Measurements from ENCODE around the gene GOLGA3.
"Not testable (repeated sequence)": the region's sequence is repeated elsewhere in the genome, so short reads cannot be mapped to it uniquely, and the experiment has no call there.

Gene GOLGA3

DNA sequence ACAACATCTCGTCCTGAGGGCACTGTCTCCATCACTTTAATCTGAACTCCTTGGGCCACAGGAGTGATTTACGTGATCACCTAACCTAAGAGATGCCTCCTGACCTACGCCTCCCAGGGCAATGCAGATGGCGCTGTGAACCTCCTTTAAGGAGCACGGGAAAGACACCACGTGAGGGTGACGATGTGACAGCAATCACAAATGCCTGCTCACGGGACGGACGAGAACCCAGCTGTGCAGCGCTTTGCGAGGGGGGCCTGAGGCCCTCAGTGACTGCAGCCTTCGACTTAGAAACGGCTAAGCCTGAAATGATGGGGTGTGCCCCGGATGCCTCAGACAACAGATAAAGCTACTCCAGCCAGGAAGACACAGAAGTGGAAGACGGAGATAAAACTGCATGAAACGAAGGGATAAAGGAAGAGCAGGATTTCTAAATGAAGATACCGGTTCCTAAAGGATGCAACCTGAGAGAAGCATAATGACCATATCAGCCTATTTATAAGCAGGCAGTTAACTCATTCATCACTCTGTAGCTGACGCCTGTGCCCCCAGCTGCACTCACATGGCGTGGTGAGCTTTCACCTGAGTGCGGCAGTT is 13.9 kb upstream of the GOLGA3 start:
- DNase-seq (ENCODE audit: low spot score), result no peak

DNA sequence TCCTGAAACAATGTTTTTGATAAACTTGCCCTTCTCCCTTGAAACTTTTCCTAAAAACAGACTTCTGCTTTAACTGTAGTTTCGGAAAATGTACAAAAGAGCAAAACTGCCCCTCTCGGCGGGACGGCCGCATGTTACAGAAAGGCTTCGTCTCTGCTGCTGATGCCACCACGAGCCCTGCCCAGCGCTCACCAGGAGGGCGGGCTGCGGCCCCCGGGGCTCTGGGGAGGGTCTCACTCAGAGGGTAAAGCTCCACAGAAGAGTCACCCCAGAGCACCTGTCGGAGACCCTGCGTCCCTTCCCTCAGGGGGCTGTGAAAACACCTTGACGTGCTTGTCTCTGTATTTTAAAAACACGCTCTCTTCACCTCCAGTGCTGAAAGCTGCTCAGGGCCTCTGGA is 12.5 kb upstream of the GOLGA3 start:
- DNase-seq (ENCODE audit: low spot score), result no peak

DNA sequence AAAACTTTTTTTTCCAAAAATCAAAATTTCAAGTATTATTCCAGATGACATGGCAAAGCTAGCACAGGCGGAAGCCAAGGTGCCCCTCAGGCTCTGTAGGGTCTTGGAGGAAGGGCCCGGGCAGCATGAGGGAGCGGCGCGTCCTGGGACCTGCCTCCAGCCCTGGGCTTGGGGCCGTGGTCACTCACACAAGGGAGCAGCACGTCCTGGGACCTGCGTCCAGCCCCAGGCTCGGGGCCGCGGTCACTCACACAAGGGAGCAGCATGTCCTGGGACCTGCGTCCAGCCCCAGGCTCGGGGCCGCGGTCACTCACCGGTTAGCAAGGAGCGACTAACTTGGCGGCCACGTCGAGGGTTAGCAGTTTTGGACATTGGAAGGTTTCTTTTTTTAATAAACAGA is 11.9 kb upstream of the GOLGA3 start:
- DNase-seq (ENCODE audit: low spot score), result no peak

DNA sequence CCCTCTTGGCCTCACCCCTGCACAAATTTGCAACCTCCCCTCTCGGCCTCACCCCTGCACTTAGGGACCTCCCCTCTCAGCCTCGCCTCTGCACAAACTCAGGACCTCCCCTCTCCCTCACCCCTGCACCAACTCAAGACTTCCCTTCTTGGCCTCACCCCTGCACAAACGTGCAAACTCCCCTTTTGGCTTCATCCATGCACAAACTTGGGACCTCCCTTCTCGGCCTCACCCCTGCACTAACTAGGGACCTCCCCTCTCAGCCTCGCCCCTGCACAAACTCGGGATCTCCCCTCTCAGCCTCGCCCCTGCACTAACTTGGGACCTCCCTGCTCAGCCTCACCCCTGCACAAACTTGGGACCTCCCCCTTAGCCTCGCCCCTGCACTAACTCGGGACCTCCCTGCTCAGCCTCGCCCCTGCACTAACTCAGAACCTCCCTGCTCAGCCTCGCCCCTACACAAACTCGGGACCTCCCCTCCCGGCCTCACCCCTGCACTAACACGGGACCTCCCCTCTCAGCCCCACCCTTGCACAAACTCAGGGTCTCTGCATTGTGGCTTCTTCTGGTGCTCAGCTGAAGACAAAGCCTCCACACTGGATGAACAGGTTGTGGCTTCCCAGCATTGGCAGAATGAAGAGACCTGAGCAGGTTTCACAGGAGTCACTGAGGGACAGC is 11.0 kb upstream of the GOLGA3 start:
- DNase-seq (ENCODE audit: low spot score), result no peak

DNA sequence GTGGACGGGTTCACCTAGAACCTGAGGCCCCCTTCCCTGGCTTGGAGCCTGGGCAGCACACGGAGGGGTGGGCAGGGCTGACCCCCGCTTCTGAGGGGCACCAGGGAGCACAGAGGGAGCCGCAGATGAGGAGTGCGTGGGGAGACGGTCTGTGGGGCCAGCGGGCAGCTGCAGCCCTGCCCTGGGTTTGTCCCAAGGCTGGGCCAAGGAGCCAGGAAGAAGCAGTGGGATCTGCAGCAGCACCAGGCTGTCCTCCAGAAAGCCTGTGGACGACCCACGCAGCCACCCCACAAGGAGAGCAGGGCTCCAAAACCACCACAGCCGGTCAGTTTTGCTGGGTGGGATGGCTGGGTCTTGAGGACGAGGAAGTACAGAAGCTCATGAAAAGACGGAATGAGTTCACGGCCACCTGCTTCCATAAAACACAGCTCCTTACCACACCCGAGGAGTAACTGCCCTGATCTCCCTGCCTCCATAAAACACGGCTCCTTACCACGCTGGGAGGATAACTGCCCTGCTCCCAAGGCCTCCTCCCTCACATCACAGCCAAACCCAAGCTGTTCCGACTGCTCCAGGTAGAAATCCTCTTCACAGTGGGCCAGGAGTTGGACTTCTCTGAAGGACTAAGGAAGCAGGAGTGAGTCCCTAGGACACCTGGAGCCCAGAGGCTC is 9.9 kb upstream of the GOLGA3 start:
- DNase-seq (ENCODE audit: low spot score), result no peak

DNA sequence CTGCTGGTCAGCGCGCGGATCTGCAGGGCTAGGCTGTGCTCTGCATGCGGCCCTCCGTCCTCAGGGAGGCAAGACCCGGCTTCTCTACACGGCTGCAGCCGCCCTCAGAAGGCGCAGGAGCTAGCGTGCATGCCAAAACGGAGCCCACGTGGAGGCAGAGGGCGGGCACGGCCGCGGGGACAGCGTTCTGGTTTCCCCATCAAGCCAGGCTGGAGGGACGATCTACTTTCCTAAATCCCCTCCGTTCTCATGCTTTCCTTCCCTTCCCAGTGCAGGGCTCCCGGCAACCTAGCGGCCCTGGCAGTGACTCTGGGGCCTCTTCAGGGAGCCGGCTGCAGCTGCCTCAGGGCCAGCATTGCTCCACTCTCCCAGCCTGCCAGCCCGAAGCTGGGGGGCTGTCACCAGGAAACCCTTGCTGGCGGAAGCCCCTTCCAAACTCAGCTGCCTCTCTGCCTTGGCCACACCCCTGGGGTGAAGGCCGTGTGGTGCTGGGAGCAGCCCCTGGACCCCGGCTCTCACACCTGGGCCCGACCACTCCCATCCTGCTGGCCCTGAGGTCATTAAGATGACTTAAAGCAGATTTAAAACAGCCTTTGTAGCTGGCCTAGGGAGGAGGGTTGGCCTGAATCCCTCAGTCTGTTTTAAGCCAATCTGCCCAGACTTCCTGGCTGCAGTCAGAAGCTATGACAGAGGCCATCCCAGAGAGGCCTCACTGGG is 9.2 kb upstream of the GOLGA3 start:
- DNase-seq (ENCODE audit: low spot score), result no peak

DNA sequence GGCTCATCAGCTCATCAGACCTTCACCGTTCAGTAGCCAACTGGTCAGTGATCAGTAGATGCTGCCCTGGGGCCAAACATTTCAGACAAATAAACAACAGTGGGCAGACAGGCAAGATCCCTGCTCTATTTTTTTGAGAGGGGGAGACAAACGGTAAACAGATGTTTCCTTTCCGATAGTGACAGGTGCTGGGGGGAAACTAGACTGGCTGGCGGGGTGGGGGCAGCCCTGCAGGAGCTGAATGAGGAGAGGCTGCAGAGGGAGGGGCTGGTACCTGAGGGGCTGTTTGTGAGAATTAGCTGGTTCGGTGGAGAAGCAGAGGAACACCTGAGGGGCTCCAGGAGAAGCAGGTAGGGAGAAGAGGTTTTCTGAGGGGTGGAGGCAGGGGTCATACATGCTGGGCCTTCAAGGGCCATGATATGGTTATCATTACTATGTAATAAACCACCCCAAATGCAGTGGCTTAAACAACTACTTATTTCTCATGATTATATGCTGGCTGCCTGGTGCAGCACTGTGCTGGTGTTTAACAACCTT is 8.2 kb upstream of the GOLGA3 start:
- DNase-seq (ENCODE audit: low spot score), result no peak

DNA sequence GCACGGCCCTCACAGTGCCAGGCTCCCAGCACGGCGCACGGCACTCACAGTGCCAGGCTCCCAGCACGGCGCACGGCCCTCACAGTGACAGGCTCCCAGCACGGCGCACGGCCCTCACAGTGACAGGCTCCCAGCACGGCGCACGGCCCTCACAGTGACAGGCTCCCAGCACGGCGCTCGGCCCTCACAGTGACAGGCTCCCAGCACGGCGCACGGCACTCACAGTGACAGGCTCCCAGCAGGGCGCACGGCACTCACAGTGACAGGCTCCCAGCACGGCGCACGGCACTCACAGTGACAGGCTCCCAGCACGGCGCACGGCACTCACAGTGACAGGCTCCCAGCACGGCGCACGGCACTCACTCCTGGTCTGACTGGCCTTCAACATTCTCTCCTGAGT is 7.6 kb upstream of the GOLGA3 start:
- not testable (repeated sequence) for DNase-seq (ENCODE audit: low spot score)

DNA sequence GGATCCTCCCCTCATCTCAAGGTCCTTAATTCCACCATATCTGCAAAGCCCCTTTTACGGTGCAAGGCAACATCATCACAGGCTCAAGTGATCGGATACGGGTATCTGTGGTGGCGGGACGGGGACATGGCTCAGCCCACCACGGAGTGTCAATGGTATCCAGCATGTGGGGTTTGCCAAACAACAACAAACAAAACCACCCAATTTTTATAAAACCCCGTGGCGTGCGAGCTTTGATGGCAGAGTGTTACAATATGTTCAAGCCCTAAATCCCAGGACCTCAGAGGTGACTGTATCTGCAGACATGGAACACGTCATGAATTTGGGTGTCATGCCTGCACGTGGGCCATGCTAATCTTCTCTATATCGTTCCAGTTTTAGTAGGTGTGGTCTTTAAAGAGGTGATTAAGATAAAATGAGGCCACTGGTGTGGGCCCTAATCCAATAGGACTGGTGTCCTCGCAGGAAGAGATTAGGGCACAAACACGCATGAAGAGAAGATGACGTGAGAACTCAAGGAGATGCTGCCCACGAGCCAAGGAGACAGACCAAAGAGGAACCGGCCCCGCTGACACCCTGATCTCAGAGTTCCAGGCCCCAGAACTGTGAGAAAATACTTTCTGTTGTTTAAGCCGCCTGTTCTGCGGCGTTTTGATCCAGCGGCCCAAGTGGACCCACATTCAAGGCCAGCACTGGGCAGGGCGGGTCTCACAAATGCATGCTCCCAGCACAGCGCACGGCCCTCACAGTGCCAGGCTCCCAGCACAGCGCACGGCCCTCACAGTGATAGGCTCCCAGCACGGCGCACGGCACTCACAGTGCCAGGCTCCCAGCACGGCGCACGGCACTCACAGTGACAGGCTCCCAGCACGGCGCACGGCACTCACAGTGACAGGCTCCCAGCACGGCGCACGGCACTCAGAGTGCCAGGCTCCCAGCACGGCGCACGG is 6.7 kb upstream of the GOLGA3 start:
- no peak for DNase-seq (ENCODE audit: low spot score)

DNA sequence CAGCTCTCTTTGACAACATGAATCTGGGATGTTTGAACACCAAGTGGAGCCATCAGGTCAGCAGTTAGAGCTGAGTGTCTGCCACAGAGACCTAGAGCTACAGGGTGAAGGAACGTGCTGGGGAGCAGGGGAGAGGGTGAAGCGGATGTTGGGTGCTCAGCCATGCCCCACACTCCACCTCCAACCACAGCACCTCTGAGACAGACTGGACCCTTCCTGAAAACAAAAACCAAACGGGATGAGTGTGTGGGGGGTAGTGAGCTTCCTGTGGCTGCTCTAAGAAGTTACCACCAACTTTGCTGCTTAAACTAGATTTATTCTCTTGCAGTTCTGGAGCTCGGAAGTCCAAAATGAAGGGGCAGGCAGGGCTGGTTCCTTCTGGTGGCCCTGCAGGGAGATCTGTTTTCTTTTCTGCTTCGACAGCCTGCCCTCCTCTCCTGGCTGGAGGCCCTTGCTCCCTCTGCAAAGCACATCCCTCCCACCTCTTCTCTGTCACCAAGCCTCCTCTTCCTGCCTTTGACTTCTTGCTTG is 5.6 kb upstream of the GOLGA3 start:
- DNase-seq (ENCODE audit: low spot score), result no peak

DNA sequence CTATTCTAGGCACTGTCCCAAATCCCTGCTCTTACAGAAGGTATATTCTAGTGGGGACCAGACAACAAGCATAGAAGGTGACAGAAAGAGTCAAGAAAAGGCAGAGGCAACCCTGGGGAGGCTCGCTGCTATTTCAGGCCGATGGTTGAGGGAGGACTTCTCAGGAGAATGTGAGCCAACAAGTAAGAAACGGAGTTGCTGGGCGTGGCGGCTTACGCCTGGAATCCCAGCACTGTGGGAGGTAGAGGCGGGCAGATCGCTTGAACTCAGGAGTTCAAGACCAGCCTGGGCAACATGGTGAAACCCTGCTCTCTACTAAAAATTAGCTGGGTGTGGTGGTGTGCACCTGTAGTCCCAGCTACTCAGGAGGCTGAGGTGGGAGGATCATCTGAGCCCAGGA is 4.7 kb upstream of the GOLGA3 start:
- DNase-seq (ENCODE audit: low spot score), result no peak

DNA sequence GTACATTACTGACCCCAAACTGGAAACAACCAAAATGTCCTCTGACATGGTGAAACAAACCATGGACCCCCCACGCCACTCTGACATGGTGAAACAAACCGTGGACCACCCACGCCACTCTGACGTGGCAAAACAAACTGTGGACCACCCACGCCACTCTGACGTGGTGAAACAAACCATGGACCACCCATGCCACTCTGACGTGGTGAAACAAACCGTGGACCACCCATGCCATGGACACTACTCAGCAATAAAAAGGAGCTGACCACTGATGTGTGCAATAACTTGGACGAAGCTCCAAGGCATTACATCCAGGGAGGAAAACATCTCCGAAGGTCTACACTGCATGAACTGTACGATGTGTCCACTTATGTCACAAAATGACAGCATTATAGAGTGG is 3.1 kb upstream of the GOLGA3 start:
- no peak for DNase-seq (ENCODE audit: low spot score)

DNA sequence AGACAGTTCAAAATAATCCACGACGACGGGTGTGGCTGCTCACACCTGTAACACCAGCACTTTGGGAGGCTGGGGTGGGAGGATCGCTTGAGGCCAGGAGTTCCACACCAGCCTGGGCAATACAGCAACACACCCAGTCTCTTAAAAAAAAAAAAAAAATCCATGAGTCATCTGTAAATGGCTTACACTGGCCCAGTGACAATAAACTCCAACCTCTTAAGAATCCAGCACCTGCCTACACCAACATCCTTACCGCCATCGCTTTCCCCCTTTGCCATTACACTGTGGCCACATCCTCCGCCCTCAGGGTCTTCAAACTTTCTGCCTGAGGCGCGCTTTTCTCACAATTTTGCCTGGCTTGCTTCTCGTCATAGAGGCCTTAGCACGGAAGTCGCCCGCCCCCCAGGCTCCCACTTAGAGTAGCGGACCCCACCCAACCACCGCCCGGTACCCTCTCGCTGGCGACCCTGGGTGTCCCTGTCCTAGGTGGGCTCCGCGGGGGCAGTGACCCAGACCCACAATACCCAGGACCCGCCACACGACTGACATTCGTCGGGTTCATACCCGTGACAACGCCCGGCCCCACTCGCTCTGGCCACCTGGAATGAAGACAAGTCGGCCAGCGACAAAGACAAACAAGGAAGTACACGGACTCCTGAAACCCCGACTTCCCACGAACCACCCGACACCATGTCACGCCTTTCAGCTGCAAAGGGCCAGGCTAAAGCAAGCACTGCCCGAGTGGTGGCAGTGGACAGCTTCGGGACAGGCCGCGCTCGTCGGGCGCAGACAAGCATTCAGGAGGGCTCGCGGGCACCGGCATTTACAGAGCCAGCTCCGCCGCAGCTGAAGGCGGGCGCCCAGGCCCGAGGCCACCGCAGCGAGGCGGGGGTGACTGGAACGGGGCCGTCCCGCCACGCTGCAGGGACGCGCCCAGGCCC is 636 bp downstream of the GOLGA3 start:
- DNase-seq (ENCODE audit: low spot score), result peak; percentile 23

DNA sequence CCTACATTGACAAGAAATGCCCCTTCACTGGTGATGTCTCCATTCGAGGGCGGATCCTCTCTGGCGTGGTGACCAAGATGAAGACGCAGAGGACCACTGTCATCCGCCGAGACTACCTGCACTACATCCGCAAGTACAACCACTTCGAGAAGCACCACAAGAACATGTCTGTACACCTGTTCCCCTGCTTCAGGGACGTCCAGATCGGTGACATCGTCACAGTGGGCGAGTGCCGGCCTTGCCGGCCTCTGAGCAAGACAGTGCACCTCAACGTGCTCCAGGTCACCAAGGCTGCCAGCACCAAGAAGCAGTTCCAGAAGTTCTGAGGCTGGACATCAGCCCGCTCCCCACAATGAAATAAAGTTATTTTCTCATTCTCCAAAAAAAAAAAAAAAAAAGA is 2.8 kb downstream of the GOLGA3 start:
- DNase-seq (ENCODE audit: low spot score), result no peak

DNA sequence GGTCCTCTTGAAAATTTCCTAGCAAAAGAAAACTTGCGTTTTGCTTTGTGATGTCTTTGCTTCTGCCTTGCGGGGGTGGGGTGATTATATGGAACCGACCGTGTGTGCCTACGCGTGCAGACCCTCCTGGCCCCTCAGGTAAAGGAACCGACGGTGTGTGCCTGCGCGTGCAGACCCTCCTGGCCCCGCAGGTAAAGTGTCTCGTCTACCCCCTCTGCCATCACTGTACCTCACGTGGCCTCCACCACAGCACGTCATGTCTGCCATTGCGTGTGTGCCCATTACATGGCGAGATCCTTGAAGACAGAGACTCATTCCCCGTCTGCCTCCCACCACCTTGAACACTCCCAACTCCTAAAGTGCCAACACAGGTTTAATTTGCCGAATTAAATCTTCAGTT is 3.6 kb downstream of the GOLGA3 start:
- no peak for DNase-seq (ENCODE audit: low spot score)

DNA sequence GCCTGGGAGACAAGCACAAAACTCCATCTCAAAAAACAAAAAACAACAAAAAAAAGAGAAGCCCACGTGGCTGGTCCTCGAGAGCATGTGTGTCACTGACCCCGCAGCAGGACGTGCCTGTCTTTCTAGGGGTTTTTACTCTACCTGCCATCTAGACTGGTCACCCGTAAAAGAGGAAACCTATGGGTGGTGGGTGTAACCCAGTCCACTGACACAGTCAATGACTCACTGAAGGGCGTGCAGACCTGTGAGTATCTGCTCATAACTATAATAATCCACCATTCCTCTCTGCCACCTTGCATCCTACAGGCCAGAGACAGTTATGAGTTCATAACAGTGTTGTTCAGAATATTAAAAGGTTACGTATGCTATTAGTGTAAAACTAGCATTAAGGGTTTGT is 4.6 kb downstream of the GOLGA3 start:
- DNase-seq (ENCODE audit: low spot score), result no peak

DNA sequence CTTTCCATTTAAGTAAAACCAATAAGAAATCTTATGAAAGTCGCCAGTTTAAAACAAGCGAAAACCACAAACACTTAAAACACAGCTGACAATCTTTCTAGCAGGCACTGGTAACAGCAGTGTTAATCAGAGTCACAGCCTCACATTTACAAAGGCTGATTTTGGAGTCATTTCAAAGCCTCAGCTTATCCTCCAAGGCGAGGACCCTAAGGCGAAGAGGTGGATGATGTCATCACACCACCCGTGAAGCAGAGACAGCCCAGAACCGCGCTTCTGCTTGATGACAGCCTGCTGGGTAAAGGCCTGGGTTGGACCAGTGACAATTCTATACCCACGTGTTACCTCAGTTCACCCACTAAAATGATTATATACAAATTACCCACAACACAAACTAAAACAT is 10.1 kb downstream of the GOLGA3 start:
- DNase-seq (ENCODE audit: low spot score), result no peak

DNA sequence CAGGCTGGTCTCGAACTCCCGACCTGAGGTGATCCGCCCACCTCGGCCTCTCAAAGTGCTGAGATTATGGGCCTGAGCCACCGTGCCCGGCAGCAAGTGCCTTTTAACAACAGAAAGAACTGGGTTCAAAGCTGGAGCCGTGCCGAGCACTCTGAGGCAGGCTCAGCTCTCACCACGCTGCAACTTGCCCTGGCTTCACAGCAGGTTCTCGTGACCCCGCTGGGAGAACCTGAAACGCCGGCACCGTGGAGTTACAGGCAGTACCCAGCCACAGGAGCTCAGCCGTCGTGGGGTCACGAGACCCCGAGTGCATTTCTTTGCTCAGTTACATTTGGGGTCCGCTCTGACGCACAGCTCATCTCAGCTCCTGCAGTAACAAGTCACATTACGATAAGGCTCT is 14.4 kb downstream of the GOLGA3 start:
- DNase-seq (ENCODE audit: low spot score), result no peak

DNA sequence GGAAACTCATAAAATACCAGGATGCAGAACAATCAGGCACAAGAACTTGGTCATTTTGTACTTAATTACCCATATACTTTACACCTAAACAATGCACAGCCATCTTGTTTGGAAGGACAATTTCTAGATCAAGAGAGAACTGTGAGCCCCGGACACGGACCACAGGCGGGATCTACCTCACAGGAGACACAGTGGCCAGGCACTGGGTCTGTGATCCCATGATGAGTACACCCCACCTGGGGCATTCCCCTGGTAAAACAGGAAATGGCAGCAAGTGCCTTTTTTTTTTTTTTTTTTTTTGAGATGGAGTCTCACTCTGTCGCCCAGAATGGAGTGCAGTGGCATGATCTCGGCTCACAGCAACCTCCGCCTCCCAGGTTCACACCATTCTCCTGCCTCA is 15.2 kb downstream of the GOLGA3 start:
- no peak for DNase-seq (ENCODE audit: low spot score)

DNA sequence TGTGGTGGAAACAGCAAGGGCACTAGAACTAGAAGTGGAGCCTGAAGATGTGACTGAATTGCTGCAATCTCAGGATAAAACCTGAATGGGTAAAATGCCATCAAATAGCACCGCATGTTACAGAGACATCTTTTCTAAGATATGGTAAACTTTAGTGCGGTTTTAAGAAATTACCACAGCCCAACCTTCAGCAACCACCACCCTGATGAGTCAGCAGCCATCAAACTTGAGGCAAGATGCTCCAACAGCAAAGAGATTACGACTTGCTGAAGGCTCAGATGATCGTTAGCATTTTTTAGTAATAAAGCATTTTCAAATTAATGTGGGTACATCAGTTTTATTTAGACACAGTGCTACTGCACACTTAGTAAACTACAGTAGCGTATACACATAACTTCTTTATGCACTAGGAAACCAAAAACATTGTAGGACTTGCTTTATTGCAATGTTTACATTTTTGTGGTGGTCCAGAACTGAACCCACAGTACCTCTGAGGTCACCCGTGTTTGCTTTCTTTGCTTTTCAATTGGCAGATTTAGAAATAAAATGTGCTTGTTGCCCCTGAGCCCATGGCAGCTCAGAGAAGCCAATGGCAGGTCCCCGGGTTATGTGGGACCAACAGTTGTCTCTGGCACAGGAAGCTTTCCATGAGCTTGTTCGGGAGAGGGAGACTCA is 15.9 kb downstream of the GOLGA3 start:
- DNase-seq (ENCODE audit: low spot score), result no peak
